Epithelial cell of esophagus (primary cell): ENCODE results near the gene MARCO.

Source experiments
- DNase-seq: peaks from one replicate; pipeline ENCODE4 v3.0.0; 2010; ENCODE audit warnings: low read depth
- H3K4me3 ChIP-seq: 2 replicates; pipeline ENCODE4 v1.5.1; 2011; ENCODE audit warnings: mild to moderate bottlenecking, low read length, control low read depth
- TF ChIP-seq, protein P1 (sequence below): IDR thresholded peaks from 2 replicates; pipeline ENCODE4 v1.5.1; 2011; ENCODE audit warnings: low read depth, mild to moderate bottlenecking, low read length, control low read depth, inconsistent platforms; ENCODE audit not compliant: insufficient read depth; ENCODE audit errors: missing control alignments

Gene MARCO

GRCh38 chr2:118925476-118925875, 16.5 kb upstream of the MARCO start:
- no peak overlapping the region for H3K4me3 ChIP-seq
- no peak for DNase-seq
- TF ChIP-seq, protein P1, sequence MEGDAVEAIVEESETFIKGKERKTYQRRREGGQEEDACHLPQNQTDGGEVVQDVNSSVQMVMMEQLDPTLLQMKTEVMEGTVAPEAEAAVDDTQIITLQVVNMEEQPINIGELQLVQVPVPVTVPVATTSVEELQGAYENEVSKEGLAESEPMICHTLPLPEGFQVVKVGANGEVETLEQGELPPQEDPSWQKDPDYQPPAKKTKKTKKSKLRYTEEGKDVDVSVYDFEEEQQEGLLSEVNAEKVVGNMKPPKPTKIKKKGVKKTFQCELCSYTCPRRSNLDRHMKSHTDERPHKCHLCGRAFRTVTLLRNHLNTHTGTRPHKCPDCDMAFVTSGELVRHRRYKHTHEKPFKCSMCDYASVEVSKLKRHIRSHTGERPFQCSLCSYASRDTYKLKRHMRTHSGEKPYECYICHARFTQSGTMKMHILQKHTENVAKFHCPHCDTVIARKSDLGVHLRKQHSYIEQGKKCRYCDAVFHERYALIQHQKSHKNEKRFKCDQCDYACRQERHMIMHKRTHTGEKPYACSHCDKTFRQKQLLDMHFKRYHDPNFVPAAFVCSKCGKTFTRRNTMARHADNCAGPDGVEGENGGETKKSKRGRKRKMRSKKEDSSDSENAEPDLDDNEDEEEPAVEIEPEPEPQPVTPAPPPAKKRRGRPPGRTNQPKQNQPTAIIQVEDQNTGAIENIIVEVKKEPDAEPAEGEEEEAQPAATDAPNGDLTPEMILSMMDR = no peak

DNA sequence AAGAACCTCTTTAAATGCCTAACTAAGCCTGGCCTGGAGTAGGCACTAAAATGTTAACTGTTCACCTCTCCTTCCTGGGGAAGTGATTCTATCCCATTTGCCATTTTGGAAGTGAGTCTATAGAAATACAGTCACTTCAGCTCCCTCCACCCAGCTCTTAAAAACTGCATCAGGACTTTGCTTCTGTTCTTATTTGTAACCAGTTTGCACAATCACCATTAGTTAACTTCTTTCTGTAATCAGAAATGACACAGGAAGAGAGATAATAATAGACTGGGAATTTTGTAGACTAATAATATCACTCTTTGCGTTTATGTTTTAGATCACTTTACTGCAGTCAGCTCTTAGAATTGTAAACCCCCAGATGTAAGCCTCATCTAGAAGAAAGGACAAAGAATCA, 16.0 kb upstream of the MARCO start:
- TF ChIP-seq, protein P1 = no peak
- H3K4me3 ChIP-seq = no peak overlapping the region
- no peak for DNase-seq

- no peak overlapping the region for H3K4me3 ChIP-seq
- DNase-seq = no peak
- TF ChIP-seq, protein P1 = no peak
Measured at GRCh38 chr2:118929059-118929458, 12.9 kb upstream of the MARCO start.

DNA sequence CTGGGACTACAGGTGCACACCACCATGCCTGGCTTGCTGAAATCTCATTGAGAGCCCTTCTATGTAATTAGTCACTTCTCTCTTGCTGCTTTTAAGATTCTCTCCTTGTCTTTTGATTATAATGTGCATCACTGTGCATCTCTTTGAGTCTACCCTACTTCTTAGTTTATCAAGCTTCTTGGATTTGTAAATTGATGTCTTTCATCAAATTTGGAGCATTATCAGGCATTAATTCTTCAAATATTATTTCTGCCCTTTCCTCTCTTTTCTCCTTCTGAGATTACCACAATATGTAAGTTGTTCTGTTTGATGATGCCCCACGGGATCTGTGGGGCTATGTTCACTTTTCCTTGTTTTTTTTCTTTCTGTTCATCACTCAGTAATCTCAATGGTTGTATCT, 9.0 kb upstream of the MARCO start:
- TF ChIP-seq, protein P1 = no peak
- H3K4me3 ChIP-seq = no peak overlapping the region
- DNase-seq = no peak

GRCh38 chr2:118936306-118936705, 5.7 kb upstream of the MARCO start:
- DNase-seq = no peak

DNA sequence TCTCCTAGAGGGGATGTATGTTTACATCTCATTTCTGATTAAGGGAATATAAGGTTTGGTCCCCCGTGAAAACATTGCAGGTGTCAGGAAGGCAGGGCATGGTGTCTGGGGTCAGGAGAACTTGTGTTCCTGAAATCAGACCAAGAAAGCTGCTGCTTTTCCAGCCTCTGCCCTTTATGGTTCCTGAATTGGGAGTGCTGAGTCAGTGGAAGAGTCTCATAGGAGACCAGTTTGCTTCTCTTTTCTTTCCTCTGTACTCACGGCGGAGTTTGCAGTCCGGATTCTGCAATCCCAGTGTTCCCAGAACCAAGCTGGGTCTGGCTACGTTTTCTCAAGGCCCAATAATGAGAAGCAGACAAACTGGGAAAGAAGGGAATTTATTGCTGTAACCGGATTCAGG, 5.1 kb upstream of the MARCO start:
- TF ChIP-seq, protein P1 = no peak
- H3K4me3 ChIP-seq = no peak overlapping the region
- no peak for DNase-seq

More at GRCh38 chr2:118936306-118936705, 5.7 kb upstream of the MARCO start:
- TF ChIP-seq, protein P1 = no peak
- H3K4me3 ChIP-seq = no peak overlapping the region

DNA sequence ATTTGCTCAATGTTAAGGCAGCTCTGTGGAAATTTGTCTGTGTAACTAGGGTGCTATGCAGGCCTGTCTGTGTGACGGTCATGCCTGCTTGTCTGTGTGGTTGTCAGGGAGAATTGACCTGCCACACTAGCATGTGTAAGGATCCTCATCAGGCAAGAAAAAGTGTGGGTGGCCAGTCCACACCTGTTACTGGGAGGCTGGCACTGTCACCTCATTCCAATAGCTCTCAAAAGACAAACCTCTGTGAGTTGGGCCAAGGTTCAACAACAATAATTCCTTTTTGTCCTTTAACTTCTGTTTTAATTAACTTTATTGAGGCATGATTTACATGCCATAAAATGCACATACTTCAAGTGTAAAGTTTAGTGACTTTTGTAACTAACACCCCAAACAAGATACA, 4.2 kb upstream of the MARCO start:
- DNase-seq = no peak
- H3K4me3 ChIP-seq = no peak overlapping the region
- TF ChIP-seq, protein P1 = no peak
